T-helper 2 cell treated with Interferon-gamma antibody and Interleukin-4, amounts not matched to agents 5 μg/mL and 100 μg/mL, for 36 hours (primary cell): ENCODE data around the gene BBS1.
"Not testable (repeated sequence)": the region's sequence is repeated elsewhere in the genome, so short reads cannot be mapped to it uniquely, and the experiment has no call there.

ENCODE experiments used
- DNase-seq: peaks from one replicate; pipeline ENCODE4 v3.0.0; 2021; ENCODE audit warnings: low spot score
- H3K27ac Mint-ChIP-seq: one replicate; pipeline ENCODE4 v1.8.0; 2021; ENCODE audit warnings: mild to moderate bottlenecking, mixed read lengths
- H3K27me3 Mint-ChIP-seq: one replicate; pipeline ENCODE4 v1.8.0; 2021; ENCODE audit warnings: low read depth, mixed read lengths
- H3K36me3 Mint-ChIP-seq: one replicate; pipeline ENCODE4 v1.8.0; 2021; ENCODE audit warnings: low read depth, mixed read lengths
- H3K4me1 Mint-ChIP-seq: one replicate; pipeline ENCODE4 v1.8.0; 2021; ENCODE audit warnings: low read depth, mixed read lengths
- H3K4me3 Mint-ChIP-seq: one replicate; pipeline ENCODE4 v1.8.0; 2022; ENCODE audit warnings: mild to moderate bottlenecking, moderate library complexity, mixed read lengths
- H3K9me3 Mint-ChIP-seq: one replicate; pipeline ENCODE4 v1.8.0; 2021; ENCODE audit warnings: mixed read lengths

BBS1 gene

DNA sequence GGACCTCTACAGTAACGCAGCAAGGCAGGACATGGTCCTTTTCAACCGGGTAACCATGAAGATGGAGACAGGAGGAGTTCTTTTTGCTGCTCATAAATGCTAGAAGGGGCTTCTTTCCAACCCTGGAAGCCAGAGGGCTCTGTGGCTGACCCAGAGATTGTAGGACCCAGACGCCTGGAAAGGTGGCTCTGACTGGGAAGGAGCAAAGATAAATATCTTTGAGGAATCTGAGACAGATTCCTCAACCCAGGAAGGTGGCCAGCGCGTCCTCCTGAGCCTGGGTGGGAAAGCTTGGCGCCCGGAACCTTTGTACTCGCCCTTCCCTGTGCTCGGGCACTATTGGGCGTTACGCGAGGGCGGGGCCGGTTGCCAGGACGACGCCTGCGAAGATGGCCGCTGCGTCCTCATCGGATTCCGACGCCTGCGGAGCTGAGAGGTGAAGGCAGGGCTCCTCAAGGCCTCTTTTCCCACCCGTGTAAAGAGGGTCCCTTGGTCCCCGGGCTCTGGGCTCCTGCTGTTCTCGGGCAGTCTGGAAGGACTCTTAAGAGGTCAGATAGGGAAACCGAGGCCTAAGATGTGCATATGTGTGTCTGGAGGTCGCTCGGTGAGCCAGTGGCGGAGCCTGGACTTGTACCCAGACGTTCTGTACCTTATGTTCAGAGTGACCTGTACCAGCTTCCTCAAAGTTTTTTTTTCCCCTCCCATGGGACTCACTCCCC is at the start of gene BBS1:
Gene BBS1 (plus strand): TSS at position 365 of the 719 bp plus-strand sequence. CDS start 25 bp downstream, at position 390.
- H3K36me3 Mint-ChIP-seq = peaks cover 14% of the 10 kb centered on the region
- DNase-seq = peak; percentile 78
- H3K9me3 Mint-ChIP-seq = no peaks in the 10 kb centered on the region
- H3K4me3 Mint-ChIP-seq = peak within 1 kb of the TSS; percentile 94
- no peaks in the 10 kb centered on the region for H3K27me3 Mint-ChIP-seq
- peak within 1 kb of the TSS; percentile 65 for H3K27ac Mint-ChIP-seq
- peaks cover 8% of the 10 kb centered on the region for H3K4me1 Mint-ChIP-seq

DNA sequence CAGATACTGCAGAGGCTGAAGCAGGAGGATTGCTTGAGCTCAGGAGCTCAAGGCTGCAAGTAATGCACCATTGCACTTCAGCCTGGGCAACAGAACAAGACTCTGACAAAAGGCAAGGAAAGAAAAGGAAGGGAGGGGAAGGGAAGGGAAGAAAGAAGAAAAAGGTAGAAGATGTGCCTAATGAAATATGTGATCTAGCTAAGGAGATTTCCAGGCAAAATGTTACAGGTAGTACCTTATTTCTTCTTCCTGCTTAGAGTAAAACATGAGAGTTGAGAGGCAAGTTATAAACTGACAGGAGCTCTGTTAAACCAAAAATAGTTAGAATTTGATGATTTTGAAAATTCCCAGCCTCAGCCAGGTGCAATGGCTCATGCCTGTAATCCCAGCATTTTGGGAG is 48.4 kb upstream of the BBS1 start:
- Mint-ChIP-seq H3K4me3 (no peak overlapping the region), H3K9me3 (peaks cover 10% of the 10 kb centered on the region), H3K27ac (no peak overlapping the region), H3K4me1 (peaks cover 29% of the 10 kb centered on the region), H3K36me3 (peaks cover 3% of the 10 kb centered on the region), H3K27me3 (no peaks in the 10 kb centered on the region)
- no peak for DNase-seq

GRCh38 chr11:66462911-66463310 is 47.5 kb upstream of the BBS1 start:
- no peak for DNase-seq
- peak overlapping the region; percentile 16 for H3K27ac Mint-ChIP-seq

GRCh38 chr11:66464116-66464515 is 46.3 kb upstream of the BBS1 start:
- H3K27ac Mint-ChIP-seq = peak overlapping the region; percentile 31
- DNase-seq = not testable (repeated sequence)
- peaks cover 28% of the 10 kb centered on the region for H3K4me1 Mint-ChIP-seq

More at GRCh38 chr11:66462911-66463310, 47.5 kb upstream of the BBS1 start:
- peaks cover 3% of the 10 kb centered on the region for H3K36me3 Mint-ChIP-seq
- no peaks in the 10 kb centered on the region for H3K27me3 Mint-ChIP-seq
- H3K4me3 Mint-ChIP-seq = no peak overlapping the region
- H3K4me1 Mint-ChIP-seq = peaks cover 32% of the 10 kb centered on the region
- peaks cover 10% of the 10 kb centered on the region for H3K9me3 Mint-ChIP-seq

DNA sequence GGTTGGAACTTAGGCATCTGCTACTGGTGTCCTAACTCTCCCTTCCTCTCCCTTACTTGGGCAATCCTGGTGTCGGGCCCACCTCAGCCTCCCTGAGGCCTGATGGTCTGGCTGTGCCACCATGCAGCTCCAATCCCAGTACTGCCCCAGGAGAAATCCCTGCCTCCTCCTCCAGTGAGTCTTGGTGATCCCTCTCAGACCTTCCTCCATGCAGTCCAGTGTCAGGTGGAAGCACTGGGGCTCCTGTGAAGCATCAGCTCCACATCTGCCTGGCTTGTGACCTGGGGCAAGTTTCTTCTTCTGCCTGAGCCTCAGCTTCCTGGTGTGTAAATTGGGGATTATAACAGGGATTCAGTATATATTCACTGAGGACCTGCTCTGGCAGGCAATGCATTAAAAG is 45.5 kb upstream of the BBS1 start:
- DNase-seq = no peak
- Mint-ChIP-seq H3K27ac (no peak overlapping the region), H3K9me3 (peaks cover 10% of the 10 kb centered on the region), H3K27me3 (no peaks in the 10 kb centered on the region), H3K4me1 (peaks cover 23% of the 10 kb centered on the region), H3K36me3 (peaks cover 3% of the 10 kb centered on the region), H3K4me3 (no peak overlapping the region)

More at GRCh38 chr11:66464116-66464515, 46.3 kb upstream of the BBS1 start:
- H3K9me3 Mint-ChIP-seq = peaks cover 10% of the 10 kb centered on the region
- not testable (repeated sequence) for H3K4me3 Mint-ChIP-seq, H3K36me3 Mint-ChIP-seq, H3K27me3 Mint-ChIP-seq

DNA sequence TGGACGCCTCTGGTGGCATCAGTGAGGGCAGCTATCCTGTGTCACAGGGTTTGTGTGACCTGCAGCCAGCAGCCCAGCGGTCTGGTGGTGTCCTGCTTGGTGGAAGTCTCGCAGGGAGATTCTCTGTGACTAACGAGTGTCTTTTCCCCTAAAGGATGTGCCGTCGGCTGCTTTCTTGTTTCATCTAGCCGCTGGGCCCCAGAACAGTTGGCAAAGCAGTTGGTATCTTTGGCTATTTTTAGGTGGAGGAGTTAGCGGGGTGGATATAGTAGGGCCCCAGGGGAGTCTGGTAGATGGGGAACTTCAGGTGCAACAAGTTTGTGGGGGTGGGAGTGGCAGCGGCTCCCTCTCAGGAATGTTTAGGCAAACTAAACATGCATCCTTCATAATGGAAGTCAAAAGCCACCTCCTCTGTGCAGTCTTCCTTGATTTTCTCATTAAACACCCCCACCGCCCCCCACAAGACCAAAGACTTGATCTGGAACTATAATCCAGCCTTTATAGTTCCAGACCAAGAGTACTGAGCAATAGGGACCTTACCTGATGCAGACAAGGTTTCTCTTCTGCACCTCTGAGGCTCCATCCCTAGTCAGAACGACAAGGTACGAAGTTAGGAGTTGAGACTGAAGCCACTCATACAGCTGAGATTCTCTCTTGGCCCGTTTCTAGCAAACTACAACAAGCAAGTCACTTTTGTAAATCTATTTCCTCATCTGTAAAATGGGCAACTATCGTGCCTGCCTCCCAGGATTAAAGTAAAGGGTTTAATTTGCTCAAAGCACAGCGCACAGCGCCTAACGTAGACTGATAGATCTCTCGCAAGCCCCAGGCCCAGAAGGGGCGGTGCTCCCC is 44.8 kb upstream of the BBS1 start:
- Mint-ChIP-seq H3K9me3 (peaks cover 10% of the 10 kb centered on the region), H3K4me1 (peaks cover 25% of the 10 kb centered on the region), H3K36me3 (peaks cover 3% of the 10 kb centered on the region), H3K4me3 (peak overlapping the region; percentile 88), H3K27me3 (no peaks in the 10 kb centered on the region), H3K27ac (peak overlapping the region; percentile 82)
- DNase-seq = no peak

GRCh38 chr11:66466225-66467033 is 44.0 kb upstream of the BBS1 start, which contains the start of gene PELI3:
Gene PELI3 (plus strand): TSS chr11:66466905. CDS start chr11:66468129, 1,224 bp downstream.
- Mint-ChIP-seq H3K27me3 (no peaks in the 10 kb centered on the region), H3K4me3 (peak within 1 kb of the TSS; percentile 88), H3K4me1 (peaks cover 25% of the 10 kb centered on the region), H3K9me3 (peaks cover 8% of the 10 kb centered on the region), H3K27ac (peak within 1 kb of the TSS; percentile 87), H3K36me3 (peaks cover 4% of the 10 kb centered on the region)
- DNase-seq = peak; percentile 86

DNA sequence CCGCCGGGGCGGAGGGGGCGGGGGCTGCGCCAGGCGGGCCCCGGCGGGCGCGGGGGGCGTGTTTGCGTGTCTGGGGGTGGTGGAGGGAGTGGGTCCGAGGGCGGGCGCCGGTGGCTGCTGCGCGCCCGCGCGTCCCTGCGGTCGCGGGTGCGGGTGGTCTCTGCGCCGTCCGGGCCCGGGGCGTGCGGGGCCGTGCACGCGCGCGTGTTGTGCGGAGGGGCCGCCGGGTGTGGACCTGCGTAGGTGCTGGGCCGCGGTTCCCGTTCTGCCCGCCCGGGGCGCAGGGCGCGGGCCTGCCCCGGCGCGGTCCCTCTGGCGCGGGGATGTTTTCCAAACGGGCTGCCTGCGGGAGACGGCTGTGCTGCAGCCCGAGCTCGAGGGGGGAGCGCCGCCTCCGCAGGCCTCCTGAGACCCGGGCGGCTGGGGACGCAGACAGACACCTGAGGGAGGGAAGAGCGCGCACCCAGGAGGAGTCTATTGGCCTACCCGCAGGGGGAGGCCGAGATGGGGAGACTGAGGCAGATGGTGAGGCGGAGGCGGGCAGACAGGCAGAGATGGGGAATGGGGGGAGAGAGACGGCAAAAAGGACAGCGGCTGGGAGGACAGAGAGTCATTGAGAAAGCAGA is 43.3 kb upstream of the BBS1 start:
- H3K9me3 Mint-ChIP-seq = peaks cover 5% of the 10 kb centered on the region
- no peaks in the 10 kb centered on the region for H3K27me3 Mint-ChIP-seq
- peak overlapping the region; percentile 85 for H3K4me3 Mint-ChIP-seq
- no peak for DNase-seq
- peak overlapping the region; percentile 87 for H3K27ac Mint-ChIP-seq
- H3K36me3 Mint-ChIP-seq = peaks cover 2% of the 10 kb centered on the region
- H3K4me1 Mint-ChIP-seq = peaks cover 25% of the 10 kb centered on the region

DNA sequence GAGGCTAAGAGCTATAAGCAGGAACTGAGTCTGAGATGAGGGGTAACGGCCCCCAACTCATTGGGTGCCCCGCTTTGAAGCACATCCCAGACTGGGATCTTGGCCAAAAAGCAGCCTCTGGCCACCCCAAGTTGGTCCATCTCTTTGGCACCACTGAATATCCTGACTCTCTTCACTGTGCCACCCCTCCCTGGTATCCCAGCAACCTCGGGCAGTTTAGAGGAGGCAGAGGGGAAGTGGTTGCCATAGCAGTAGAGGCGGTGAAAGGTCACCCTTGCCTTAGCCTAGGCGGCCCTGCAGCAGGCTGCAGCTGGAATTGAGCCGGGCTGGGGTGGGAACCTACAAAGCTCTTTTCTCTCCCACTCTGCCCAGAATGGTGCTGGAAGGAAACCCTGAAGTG is 42.7 kb upstream of the BBS1 start:
- peak overlapping the region; percentile 85 for H3K4me3 Mint-ChIP-seq
- peak overlapping the region; percentile 87 for H3K27ac Mint-ChIP-seq
- peaks cover 22% of the 10 kb centered on the region for H3K4me1 Mint-ChIP-seq
- H3K36me3 Mint-ChIP-seq = peaks cover 2% of the 10 kb centered on the region
- H3K27me3 Mint-ChIP-seq = no peaks in the 10 kb centered on the region
- H3K9me3 Mint-ChIP-seq = peaks cover 3% of the 10 kb centered on the region
- no peak for DNase-seq

- Mint-ChIP-seq H3K36me3 (peaks cover 2% of the 10 kb centered on the region), H3K4me3 (peak overlapping the region; percentile 85), H3K4me1 (peaks cover 16% of the 10 kb centered on the region), H3K27ac (no peak overlapping the region), H3K27me3 (no peaks in the 10 kb centered on the region), H3K9me3 (no peaks in the 10 kb centered on the region)
- no peak for DNase-seq
Measured at GRCh38 chr11:66468691-66469090, 41.7 kb upstream of the BBS1 start.

DNA sequence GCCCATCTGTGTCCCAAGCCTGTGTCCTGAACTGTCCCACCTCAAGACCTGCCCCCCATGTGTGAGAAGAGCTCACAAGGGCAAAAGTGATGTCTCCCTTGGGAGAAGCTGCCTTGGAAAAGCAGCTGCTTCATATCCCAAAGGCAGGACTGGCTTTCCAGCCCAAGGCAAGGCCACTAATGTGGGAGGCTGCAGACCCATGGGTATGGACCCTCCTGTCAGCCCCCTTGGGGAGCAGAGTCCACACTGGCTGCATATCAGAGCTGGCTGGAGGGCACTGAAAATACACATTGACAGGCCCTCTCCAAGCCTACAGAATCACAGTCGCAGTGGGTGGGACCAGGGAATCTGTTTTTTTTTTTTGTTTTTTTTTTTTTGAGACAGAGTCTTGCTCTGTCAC is 41.0 kb upstream of the BBS1 start:
- Mint-ChIP-seq H3K36me3 (peaks cover 2% of the 10 kb centered on the region), H3K27ac (no peak overlapping the region), H3K9me3 (no peaks in the 10 kb centered on the region), H3K4me1 (peaks cover 16% of the 10 kb centered on the region), H3K27me3 (no peaks in the 10 kb centered on the region), H3K4me3 (no peak overlapping the region)
- no peak for DNase-seq

DNA sequence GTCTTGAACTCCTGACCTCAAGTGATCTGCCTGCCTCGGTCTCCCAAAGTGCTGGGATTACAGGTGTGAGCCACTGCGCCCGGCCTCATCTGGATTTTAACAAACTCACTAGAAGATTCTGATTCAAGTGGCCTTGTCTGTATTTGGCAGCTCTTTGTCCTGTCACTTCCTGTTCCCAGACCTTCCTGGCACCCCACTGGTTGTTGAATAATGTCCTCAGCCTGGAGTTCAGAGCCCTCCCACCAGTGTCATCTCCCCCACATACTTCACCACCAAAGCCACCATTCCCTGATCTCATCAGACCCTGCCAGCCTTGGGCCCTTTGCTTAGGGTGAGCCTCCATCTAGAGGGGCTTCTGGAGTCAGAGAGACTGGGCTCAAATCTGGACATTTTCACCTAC is 40.4 kb upstream of the BBS1 start:
- peaks cover 16% of the 10 kb centered on the region for H3K4me1 Mint-ChIP-seq
- no peaks in the 10 kb centered on the region for H3K27me3 Mint-ChIP-seq
- peak overlapping the region; percentile 78 for H3K27ac Mint-ChIP-seq
- H3K4me3 Mint-ChIP-seq = no peak overlapping the region
- H3K36me3 Mint-ChIP-seq = peaks cover 2% of the 10 kb centered on the region
- no peaks in the 10 kb centered on the region for H3K9me3 Mint-ChIP-seq
- DNase-seq = no peak

DNA sequence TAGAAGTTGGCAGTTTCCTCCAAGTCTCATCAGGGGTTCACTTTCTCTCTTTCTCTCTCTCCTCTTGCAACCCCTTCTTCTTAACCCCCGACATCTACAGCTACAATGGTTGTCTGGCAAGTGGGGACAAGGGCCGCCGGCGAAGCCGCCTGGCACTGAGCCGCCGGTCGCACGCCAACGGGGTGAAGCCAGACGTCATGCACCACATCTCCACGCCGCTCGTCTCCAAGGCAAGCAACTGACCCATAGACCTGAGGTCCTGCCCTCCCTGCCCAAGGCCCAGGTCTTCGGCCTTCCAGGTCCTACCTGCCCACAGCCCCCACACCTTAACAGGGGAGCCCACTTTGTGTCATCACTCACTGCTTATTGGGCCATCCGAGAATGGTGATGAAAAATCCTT is 39.3 kb upstream of the BBS1 start:
- no peak for DNase-seq
- Mint-ChIP-seq H3K27me3 (no peaks in the 10 kb centered on the region), H3K9me3 (no peaks in the 10 kb centered on the region), H3K4me1 (peaks cover 14% of the 10 kb centered on the region), H3K36me3 (peaks cover 2% of the 10 kb centered on the region), H3K27ac (no peak overlapping the region), H3K4me3 (no peak overlapping the region)
